ENCODE measurements around the gene BAIAP2. TPM values are rescaled to one million over a fixed set of nuclear protein-coding genes. Genes with fewer than 3 reads are reported as not detected.

BAIAP2 gene
- total RNA-seq, 1 donor from 2014 or later, result 7.3 TPM

GRCh38 chr17:81050645-81051625, 16.0 kb downstream of the BAIAP2 start:
- no peaks in the 10 kb centered on the region for H3K9me3 ChIP-seq (ENCODE audit: control insufficient read depth in 3 of 3, low read length in 3 of 3)
- peak overlapping the region in 1 of 3 donors; percentile 68 for H3K9ac ChIP-seq (ENCODE audit: low read depth in 1 of 3, low read length in 3 of 3)
- H3K27me3 ChIP-seq (ENCODE audit: control insufficient read depth in 3 of 3, insufficient read depth in 3 of 3, low read length in 3 of 3), result peaks cover 0 to 12% (median 0%) of the 10 kb centered on the region in 3 donors
- H3K27ac ChIP-seq (ENCODE audit: low read depth, low read length), result peak overlapping the region; percentile 56
- peaks cover 28 to 54% (median 29%) of the 10 kb centered on the region in 3 donors for H3K4me1 ChIP-seq (ENCODE audit: control insufficient read depth in 3 of 3, insufficient read depth in 3 of 3, low read length in 3 of 3)
- peak overlapping the region in 1 of 3 donors; percentile 29 for H3K4me3 ChIP-seq (ENCODE audit: low read length in 3 of 3)
- H3K36me3 ChIP-seq (ENCODE audit: control insufficient read depth in 3 of 3, insufficient read depth in 3 of 3, low read length in 3 of 3), result no peaks in the 10 kb centered on the region

- Histone ChIP-seq H3K4me1 (ENCODE audit: control insufficient read depth in 3 of 3, insufficient read depth in 3 of 3, low read length in 3 of 3) (peaks cover 28 to 54% (median 29%) of the 10 kb centered on the region in 3 donors), H3K4me3 (ENCODE audit: low read length in 3 of 3) (peak overlapping the region in 1 of 3 donors; percentile 29), H3K9ac (ENCODE audit: low read depth in 1 of 3, low read length in 3 of 3) (peak overlapping the region in 1 of 3 donors; percentile 33)
Measured at GRCh38 chr17:81052199-81052997, 17.4 kb downstream of the BAIAP2 start.

GRCh38 chr17:81053041-81053970, 18.4 kb downstream of the BAIAP2 start:
- Histone ChIP-seq H3K9me3 (ENCODE audit: control insufficient read depth in 3 of 3, low read length in 3 of 3) (no peaks in the 10 kb centered on the region), H3K9ac (ENCODE audit: low read depth in 1 of 3, low read length in 3 of 3) (no peak overlapping the region), H3K4me1 (ENCODE audit: control insufficient read depth in 3 of 3, insufficient read depth in 3 of 3, low read length in 3 of 3) (peaks cover 24 to 54% (median 27%) of the 10 kb centered on the region in 3 donors), H3K4me3 (ENCODE audit: low read length in 3 of 3) (no peak overlapping the region), H3K36me3 (ENCODE audit: control insufficient read depth in 3 of 3, insufficient read depth in 3 of 3, low read length in 3 of 3) (no peaks in the 10 kb centered on the region), H3K27ac (ENCODE audit: low read depth, low read length) (no peak overlapping the region), H3K27me3 (ENCODE audit: control insufficient read depth in 3 of 3, insufficient read depth in 3 of 3, low read length in 3 of 3) (peaks cover 0 to 9% (median 0%) of the 10 kb centered on the region in 3 donors)

More at GRCh38 chr17:81052199-81052997, 17.4 kb downstream of the BAIAP2 start:
- no peaks in the 10 kb centered on the region for H3K9me3 ChIP-seq (ENCODE audit: control insufficient read depth in 3 of 3, low read length in 3 of 3)
- H3K36me3 ChIP-seq (ENCODE audit: control insufficient read depth in 3 of 3, insufficient read depth in 3 of 3, low read length in 3 of 3), result no peaks in the 10 kb centered on the region
- H3K27me3 ChIP-seq (ENCODE audit: control insufficient read depth in 3 of 3, insufficient read depth in 3 of 3, low read length in 3 of 3), result peaks cover 0 to 11% (median 0%) of the 10 kb centered on the region in 3 donors
- peak overlapping the region; percentile 25 for H3K27ac ChIP-seq (ENCODE audit: low read depth, low read length)

DNA sequence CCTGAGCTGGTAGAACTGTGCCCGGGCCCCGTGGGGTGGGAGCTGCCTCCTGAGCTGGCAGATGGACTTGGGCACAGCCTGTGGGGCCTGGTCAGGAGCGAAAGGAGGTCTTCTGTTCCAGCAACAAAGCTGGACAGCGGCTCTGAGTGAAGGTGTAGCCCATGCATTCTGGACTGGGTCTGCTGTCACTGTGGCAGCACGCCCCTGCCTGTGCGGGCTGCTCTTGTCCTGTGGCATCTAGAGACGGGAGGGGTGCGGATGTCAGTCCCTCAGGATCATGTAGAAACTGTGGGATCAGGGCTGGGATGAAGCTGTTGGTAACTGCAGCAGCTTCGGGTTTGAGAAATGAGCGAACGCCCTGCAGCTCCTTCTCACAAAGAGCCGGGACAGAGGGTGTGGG, 19.4 kb downstream of the BAIAP2 start:
- Histone ChIP-seq H3K9ac (ENCODE audit: low read depth in 1 of 3, low read length in 3 of 3) (no peak overlapping the region), H3K27ac (ENCODE audit: low read depth, low read length) (no peak overlapping the region), H3K4me1 (ENCODE audit: control insufficient read depth in 3 of 3, insufficient read depth in 3 of 3, low read length in 3 of 3) (peaks cover 24 to 46% (median 27%) of the 10 kb centered on the region in 3 donors), H3K4me3 (ENCODE audit: low read length in 3 of 3) (no peak overlapping the region), H3K27me3 (ENCODE audit: control insufficient read depth in 3 of 3, insufficient read depth in 3 of 3, low read length in 3 of 3) (peaks cover 0 to 9% (median 0%) of the 10 kb centered on the region in 3 donors), H3K36me3 (ENCODE audit: control insufficient read depth in 3 of 3, insufficient read depth in 3 of 3, low read length in 3 of 3) (no peaks in the 10 kb centered on the region), H3K9me3 (ENCODE audit: control insufficient read depth in 3 of 3, low read length in 3 of 3) (no peaks in the 10 kb centered on the region)

DNA sequence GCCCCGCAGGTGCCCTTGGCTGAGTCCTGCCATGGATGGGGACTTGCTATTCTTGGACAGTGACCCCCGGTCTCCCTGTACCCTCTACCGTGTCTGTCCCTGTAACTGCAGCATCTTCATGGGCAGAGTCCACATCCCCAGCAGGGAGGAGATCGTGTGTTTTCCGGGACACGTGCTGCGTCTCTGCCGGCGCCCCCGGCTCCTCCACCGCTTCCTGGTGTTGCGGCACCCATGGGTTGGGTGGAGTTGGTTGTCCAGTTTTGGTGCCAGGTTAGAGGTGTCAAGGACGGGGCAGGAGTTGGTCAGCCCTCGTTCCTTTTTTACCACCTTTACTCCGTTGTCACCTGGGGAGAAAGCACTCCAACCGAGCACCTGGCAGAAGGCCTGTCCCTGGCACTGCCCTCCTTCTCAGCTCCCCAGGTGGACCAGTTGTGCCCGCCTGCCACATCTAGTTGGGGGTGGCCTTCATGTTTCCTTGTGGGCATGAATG, 20.0 kb downstream of the BAIAP2 start:
- H3K4me1 ChIP-seq (ENCODE audit: control insufficient read depth in 3 of 3, insufficient read depth in 3 of 3, low read length in 3 of 3), result peaks cover 22 to 40% (median 23%) of the 10 kb centered on the region in 3 donors

GRCh38 chr17:81056312-81056711, 21.4 kb downstream of the BAIAP2 start:
- Histone ChIP-seq H3K27ac (ENCODE audit: low read depth, low read length) (no peak overlapping the region), H3K27me3 (ENCODE audit: control insufficient read depth in 3 of 3, insufficient read depth in 3 of 3, low read length in 3 of 3) (peaks cover 0 to 7% (median 0%) of the 10 kb centered on the region in 3 donors), H3K4me1 (ENCODE audit: control insufficient read depth in 3 of 3, insufficient read depth in 3 of 3, low read length in 3 of 3) (peaks cover 13 to 28% (median 13%) of the 10 kb centered on the region in 3 donors), H3K9me3 (ENCODE audit: control insufficient read depth in 3 of 3, low read length in 3 of 3) (no peaks in the 10 kb centered on the region), H3K4me3 (ENCODE audit: low read length in 3 of 3) (no peak overlapping the region), H3K9ac (ENCODE audit: low read depth in 1 of 3, low read length in 3 of 3) (no peak overlapping the region), H3K36me3 (ENCODE audit: control insufficient read depth in 3 of 3, insufficient read depth in 3 of 3, low read length in 3 of 3) (peaks cover 0 to 1% (median 0%) of the 10 kb centered on the region in 3 donors)

More for the DNA sequence above, 20.0 kb downstream of the BAIAP2 start:
- peaks cover 0 to 9% (median 0%) of the 10 kb centered on the region in 3 donors for H3K27me3 ChIP-seq (ENCODE audit: control insufficient read depth in 3 of 3, insufficient read depth in 3 of 3, low read length in 3 of 3)
- no peak overlapping the region for H3K9ac ChIP-seq (ENCODE audit: low read depth in 1 of 3, low read length in 3 of 3)
- no peaks in the 10 kb centered on the region for H3K9me3 ChIP-seq (ENCODE audit: control insufficient read depth in 3 of 3, low read length in 3 of 3)
- no peak overlapping the region for H3K27ac ChIP-seq (ENCODE audit: low read depth, low read length)
- no peaks in the 10 kb centered on the region for H3K36me3 ChIP-seq (ENCODE audit: control insufficient read depth in 3 of 3, insufficient read depth in 3 of 3, low read length in 3 of 3)
- no peak overlapping the region for H3K4me3 ChIP-seq (ENCODE audit: low read length in 3 of 3)

DNA sequence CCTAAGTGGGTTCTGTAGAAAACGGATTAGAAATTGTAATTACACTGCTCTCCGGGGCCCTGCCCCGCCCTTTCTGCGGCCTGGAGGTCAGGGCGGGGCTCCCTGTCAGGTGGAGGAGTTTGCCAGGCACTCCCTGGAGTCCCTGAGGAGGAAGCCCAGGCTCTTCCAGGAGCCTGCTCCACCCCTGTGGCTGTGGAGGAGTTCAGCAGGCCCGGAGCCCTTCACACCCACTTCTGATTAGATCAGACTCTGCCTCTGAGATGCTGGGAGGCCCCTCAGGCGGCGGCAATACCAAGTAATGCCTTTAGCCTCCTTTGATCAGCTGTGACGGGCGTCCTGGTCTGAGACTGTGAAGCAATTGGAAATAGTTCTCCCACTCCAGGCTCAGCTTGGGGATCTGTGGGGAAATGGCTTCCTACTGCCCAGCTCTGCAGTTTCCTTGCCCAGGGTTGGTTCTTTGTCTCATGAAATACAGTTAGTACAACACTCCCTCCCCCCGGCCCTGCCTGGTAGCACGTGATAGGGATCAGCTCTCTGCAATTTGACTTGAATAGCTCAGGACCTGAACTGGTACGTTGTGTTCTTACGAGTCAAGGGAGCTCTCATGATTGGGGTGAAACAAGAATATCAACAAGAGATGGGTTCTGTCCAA, 22.3 kb downstream of the BAIAP2 start:
- Histone ChIP-seq H3K9me3 (ENCODE audit: control insufficient read depth in 3 of 3, low read length in 3 of 3) (no peaks in the 10 kb centered on the region), H3K4me1 (ENCODE audit: control insufficient read depth in 3 of 3, insufficient read depth in 3 of 3, low read length in 3 of 3) (peaks cover 10 to 24% (median 11%) of the 10 kb centered on the region in 3 donors), H3K27me3 (ENCODE audit: control insufficient read depth in 3 of 3, insufficient read depth in 3 of 3, low read length in 3 of 3) (peaks cover 0 to 4% (median 0%) of the 10 kb centered on the region in 3 donors), H3K4me3 (ENCODE audit: low read length in 3 of 3) (peak overlapping the region in 1 of 3 donors; percentile 35), H3K9ac (ENCODE audit: low read depth in 1 of 3, low read length in 3 of 3) (peak overlapping the region in 1 of 3 donors; percentile 57), H3K36me3 (ENCODE audit: control insufficient read depth in 3 of 3, insufficient read depth in 3 of 3, low read length in 3 of 3) (peaks cover 0 to 2% (median 0%) of the 10 kb centered on the region in 3 donors), H3K27ac (ENCODE audit: low read depth, low read length) (peak overlapping the region; percentile 36)

DNA sequence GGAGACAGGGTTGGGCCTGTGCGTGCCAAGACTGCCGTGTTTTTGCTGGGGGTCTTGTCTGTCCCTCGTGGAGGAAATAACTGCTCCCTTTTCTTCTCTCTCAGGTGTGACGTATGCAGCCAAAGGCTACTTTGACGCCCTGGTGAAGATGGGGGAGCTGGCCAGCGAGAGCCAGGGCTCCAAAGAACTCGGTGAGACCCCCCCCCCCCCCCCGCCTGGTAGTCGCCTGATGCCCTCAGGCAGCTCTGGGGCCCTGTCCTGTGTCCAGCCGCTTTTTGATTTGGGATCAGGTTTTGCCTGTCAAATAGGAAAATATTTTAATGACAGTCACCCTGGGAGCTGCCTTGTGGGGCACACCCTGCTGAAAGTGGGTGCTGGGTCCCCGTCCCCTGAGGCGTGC, 22.8 kb downstream of the BAIAP2 start:
- no peaks in the 10 kb centered on the region for H3K27me3 ChIP-seq (ENCODE audit: control insufficient read depth in 3 of 3, insufficient read depth in 3 of 3, low read length in 3 of 3)
- no peak overlapping the region for H3K27ac ChIP-seq (ENCODE audit: low read depth, low read length)
- peaks cover 6 to 21% (median 8%) of the 10 kb centered on the region in 3 donors for H3K4me1 ChIP-seq (ENCODE audit: control insufficient read depth in 3 of 3, insufficient read depth in 3 of 3, low read length in 3 of 3)
- peaks cover 0 to 2% (median 0%) of the 10 kb centered on the region in 3 donors for H3K36me3 ChIP-seq (ENCODE audit: control insufficient read depth in 3 of 3, insufficient read depth in 3 of 3, low read length in 3 of 3)
- no peak overlapping the region for H3K4me3 ChIP-seq (ENCODE audit: low read length in 3 of 3)
- no peaks in the 10 kb centered on the region for H3K9me3 ChIP-seq (ENCODE audit: control insufficient read depth in 3 of 3, low read length in 3 of 3)
- H3K9ac ChIP-seq (ENCODE audit: low read depth in 1 of 3, low read length in 3 of 3), result peak overlapping the region in 1 of 3 donors; percentile 57

Data from skeletal muscle tissue (tissue), 4 donors.